Stimulated activated CD8-positive, alpha-beta memory T cell treated with anti-CD3 and anti-CD28 coated beads, Interleukin-4, amount 100 ng/mL, for 4 hours (primary cell): ENCODE data around the gene MYLK4.

ENCODE experiments used
- DNase-seq, 2 donors: peaks; one replicate each; pipeline ENCODE4 v3.0.0-alpha.2; 2020; ENCODE audit warnings: low read depth in 2 of 2, low spot score in 1 of 2

MYLK4 gene

GRCh38 chr6:2734488-2735166 is 16.1 kb downstream of the MYLK4 start:
- no peak for DNase-seq

DNA sequence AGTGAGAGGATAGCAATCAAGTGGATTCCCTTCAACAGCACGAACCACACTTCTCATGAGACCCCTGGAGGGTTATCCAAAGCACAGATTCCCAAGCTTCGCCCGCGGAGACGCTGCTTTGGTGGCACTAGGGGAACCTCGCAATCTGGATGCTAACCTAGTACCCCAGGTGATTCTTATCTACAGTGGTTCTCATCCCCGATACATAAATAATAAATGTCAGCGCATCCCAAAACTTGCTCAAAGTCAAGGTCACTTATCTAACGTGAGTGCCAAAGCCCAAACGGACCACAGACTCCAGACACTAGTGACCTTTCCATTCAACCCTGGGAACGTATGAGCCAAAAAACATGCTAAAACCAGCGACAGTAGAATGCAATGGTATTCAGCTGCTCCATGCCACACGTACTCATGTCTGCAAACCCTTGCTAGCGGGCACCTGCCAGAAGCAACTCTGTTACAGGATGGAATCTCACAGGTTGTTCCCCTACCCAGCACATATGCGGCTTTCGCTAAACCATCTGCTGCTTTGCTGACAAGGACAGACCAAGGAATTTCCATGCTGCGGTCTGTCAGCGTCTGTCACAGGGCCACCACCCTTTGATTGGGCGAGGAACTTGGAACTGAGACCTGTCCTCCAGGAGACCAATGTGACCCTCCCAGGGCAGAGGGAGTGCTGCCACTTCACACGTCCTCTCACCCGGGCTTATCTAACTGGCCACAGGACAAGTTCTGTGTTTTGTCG is 16.8 kb downstream of the MYLK4 start:
- no peak for DNase-seq

DNA sequence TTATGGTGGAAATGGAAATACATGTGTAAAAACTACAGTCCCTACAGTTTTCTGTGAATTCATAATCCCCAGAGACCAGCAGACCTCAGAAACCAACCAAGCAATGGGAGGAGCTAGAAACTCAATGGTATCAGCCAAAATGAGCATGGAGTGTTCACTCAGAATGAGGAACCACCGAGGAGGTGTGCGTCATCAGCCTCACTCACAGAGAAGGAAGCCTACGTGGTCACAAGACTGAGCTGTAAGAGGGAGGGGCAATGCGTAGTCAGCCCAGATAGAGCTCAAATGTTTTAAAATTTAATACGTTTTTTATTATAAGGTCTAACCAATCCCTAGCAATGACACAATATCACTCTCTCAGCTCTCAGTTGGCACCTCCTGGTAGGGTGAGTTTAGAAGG is 17.4 kb downstream of the MYLK4 start:
- peak in 1 of 2 donors; percentile 8 for DNase-seq

DNA sequence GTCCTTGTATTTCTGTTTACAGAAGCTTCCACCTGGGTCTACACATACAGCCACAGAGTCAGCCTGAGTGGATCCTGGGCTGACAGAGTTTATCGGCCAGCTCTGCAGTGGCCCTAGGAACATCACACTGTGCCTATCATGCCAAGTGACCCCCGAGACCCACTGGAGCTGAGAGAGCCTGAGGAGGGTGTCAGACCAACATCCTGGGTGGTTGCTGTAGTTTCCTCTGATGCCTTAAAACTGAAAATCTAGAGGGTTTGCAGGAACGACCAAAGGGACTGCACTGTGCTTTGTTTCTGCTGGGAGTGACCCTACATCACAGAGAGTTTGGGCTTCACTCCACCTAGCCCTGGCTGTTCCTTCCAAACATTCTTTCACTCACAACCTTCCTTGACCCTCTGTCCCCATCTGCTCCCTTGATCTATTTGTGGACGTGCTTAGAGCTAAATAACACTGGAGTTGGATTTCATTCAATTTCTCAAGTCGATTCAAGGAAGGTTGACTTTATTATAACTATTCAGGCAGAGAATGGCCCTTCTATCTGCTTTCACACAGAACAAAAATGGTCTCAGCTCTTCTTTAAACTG is 18.1 kb downstream of the MYLK4 start:
- DNase-seq = no peak

DNA sequence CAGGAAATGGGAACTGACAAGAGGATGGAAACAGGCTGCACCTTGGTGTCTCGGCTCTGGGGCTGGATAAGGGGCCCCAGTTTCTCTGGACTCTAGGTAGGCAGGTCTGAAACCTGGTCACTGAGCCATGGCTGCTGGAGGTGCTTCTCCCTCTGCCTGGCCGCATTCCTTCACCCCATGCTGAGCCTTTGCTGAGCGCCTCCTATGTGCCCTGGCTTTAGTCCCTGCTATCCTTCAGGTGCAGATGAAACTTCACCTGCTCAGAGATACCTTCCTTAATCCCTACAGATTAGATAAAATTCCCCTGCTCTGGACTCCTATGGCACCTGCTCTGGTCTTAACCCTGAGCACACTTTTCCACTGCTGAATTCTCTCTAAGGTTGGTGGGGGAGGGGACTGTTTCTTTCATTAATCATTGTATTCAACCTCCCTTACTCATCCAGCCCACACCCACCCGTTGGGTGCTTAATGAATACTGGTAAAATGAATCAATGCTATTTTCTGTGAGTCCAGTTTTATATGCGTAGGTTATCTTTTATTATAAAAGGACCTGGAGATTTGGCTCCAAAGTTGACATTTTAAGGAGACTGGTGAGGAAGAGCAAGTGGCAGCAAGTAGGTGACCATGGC is 19.3 kb downstream of the MYLK4 start:
- DNase-seq = no peak

- no peak for DNase-seq
Measured at GRCh38 chr6:2730353-2731107, 20.2 kb downstream of the MYLK4 start.

GRCh38 chr6:2729921-2730320 is 20.8 kb downstream of the MYLK4 start:
- DNase-seq = no peak

DNA sequence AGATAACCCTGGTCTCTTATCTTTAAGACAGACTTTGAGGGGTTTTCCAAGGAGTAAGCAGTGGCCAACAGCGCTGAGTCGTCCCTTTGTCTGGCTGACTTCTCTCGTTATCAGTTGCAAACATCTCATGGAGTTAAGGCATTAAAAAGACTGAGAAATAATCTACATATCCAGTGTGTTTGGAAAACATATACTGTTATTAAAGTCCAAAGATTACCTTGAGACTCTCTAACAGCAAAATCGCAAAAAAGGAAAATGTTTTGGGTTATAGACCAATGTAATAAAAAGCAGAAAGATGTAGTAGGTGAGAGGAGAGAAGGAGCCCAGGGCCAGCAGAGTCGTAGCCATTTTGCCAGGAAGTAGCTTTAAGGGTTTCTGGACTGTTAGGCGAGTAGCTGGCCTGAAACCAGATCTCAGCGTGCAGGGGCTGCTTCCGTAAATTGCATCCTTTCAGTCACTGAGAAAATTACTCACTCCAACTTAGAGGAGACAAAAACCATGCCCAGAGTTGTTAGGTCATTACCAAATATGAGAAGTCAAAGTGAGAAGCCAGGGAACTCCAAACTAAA is 24.6 kb downstream of the MYLK4 start:
- no peak for DNase-seq

DNA sequence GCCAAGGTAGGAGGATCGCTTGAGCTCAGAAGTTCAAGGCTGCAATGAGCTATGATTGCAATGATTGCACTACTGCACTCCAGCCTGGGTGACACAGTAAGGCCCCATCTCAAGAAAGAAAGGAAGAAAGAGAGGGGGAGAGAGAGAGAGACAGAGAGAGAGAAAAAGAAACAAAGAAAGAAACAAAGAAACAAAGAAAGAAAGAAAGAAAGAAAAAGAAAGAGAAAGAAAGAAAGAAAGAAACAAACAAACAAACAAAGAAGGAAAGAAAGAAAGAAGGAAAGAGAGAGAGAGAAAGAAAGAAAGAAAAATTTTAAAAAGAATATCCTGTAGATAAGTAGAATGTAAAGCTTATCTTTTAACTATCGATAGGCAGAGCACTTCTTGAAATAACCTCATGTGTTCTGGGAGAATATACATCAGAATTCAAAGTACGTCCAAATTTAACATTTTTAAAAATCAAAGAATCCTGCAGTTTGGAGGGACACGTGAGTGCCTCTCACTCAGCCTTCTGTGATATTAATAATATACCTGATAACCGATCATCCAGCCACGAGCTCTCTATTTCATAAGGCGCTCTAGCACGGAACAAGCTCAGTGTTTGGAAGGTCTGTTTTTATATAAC is 25.2 kb downstream of the MYLK4 start:
- DNase-seq = no peak

DNA sequence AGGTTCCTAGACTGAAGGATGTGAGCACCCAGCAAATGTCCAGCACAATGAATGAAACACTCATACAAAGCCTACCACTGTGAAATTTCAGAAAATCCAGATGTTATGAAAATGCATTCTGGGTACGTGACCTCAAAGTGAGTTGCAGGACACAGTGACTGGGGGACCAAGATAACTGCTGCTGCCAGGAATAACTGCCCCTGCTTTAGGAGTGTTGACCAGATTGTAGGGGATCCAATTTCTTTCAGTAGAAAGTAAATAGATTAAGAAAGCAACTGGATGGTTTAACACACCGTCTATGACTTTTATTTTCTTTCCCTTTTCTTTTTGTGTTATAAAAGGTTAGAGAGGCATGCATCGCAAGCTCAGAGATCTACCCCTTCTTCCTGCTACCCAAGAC is 29.5 kb downstream of the MYLK4 start:
- no peak for DNase-seq

DNA sequence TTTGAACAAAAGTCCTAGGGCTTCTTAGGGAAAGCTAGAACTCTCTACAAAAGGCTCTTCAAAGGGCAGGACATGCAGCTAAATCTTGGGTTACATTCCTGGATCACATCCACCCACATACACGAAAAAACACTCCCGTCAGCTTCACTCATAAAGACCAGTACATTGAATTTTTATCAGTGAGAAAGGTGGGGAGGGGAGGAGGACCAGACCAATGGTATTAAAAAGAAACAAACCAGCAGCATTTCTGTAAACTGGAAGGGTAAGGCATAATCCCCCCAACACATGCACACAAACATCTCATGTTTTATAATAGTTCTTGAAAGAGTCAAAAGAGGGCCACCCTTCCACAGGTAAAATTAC is 31.6 kb downstream of the MYLK4 start:
- DNase-seq = no peak

DNA sequence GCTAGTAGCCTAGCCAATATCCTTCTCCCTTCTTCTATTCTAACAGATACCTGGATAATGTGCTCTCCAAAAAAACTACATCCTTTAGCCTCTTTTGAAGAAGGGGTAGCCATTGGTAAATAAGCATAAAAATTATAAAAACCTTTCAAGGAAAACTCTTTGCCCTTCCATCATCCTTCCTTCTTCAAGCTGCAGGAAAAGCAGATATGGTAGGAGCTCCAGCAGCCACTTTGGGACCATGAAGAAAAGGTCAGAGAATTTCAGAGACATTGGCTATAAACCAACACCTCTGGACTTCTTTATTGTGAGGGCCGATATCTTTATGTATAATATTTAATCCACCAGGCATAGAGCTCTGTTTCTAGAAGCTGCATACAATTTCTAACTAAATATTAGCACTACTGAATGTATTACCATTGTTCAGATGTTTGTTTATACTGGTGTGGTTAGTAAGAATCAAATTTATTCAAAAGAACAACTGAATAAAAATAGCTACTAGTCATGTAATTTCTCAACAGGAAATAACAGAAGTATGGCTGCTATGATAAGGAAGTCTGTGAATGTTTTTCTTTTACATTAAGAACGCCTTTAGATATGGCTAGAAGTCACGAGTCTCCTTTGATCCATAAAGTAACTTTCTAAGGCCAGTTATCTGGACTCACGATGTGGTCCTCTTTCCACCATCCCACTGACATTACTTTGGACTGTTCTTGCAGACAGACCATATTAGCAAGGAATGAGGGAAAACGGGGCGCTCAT is 32.2 kb downstream of the MYLK4 start:
- no peak for DNase-seq

DNA sequence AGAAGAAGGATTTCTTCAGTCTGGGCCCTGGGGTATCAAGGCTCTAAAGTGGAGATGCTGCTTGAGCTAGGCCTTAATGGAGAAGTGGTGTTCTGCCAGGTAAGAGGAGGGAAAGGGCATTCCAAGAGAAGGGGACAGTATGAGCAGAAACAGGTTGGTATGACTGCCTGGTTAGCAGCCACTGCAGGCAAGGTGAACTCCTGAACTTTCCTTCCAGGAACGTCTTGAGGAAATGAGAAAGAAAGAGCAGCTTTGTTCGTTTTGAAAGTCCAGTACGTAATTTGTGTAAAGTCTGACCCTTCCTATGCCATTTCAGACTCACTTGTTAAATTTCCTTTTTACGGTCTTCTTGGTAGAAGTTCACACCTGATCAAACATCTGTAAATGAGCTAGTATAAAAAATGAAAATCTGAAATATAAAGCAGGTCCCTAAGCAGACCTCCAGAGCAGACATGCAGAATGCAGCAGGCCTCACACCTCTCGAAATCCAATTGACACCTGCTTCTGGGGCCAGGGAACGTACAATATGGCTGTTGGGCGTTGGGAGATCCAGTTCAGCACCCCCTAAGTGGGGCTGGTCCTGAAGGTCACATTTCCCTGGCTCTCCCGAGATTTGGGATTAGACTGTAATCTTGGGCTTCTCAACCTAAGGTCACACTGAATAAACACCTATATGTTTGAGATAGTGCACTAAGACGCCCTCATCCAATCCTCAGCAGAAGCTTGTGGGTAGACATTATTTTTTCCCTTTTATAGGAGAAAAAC is 33.6 kb downstream of the MYLK4 start:
- no peak for DNase-seq

- DNase-seq = no peak
Measured at GRCh38 chr6:2715737-2716136, 35.0 kb downstream of the MYLK4 start.

DNA sequence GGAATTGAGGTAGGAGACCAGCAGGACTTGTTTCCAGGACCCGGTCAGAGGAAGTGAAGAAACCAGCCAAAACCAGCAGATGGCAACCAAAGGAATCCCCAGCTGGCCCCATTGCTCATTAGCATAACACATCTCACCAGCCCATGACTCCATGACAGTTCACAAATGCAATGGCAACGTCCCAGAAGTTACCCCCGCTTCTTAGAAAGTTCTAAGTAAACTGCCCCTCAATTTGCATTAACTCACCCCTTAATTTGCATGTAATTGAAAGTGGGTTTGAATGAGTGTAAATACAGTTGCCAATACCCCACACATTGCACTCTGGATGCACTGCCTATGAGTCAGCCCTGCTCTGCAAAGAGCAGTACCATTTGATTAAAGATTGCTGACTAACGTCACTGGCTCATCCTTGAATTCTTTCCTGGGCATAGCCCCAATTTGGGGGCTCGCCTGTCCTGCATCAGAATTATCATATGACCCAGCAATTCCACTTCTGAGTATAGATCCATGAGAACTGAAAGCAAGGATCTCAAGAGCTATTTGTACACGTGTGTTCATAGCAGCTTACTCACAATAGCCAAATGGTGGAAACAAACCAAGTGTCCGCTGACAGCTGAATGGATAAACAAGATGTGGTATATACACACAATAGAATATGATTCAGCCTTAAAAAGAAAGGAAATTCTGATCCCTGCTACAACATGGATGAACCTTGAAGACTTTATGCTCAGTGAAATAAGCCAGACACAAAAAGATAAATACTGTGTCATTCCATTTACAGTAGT is 36.4 kb downstream of the MYLK4 start:
- DNase-seq = no peak

- DNase-seq = no peak
Measured at GRCh38 chr6:2713473-2714110, 37.1 kb downstream of the MYLK4 start.

DNA sequence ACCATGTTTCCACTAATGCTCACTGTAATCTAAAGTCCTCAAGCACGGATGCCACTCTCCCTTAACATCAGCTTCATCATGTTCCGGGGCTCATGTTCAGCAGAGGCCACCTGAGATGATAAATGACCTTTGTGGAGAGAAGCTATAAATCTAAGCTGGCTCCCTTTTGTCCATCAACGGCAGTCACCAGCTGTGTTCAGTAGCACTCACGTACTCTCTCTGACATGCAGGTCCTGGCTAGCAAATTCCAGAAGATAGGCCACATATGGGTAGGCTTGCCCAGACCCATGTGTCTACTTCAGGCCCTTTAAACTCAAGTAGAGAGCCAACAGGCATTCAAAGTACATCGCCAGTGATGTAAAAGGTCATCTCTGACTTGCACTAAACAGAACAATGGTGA is 38.6 kb downstream of the MYLK4 start:
- no peak for DNase-seq

- DNase-seq = no peak
Measured at GRCh38 chr6:2710412-2710811, 40.3 kb downstream of the MYLK4 start.
